GM23338 (cell line): ENCODE data around the gene RAI14. TPM values are rescaled to one million over a fixed set of nuclear protein-coding genes. Genes with fewer than 3 reads are reported as not detected.

Source experiments
- ATAC-seq: fragments of 200-7000 bp; cut with Tn5 transposase; 3 replicates; pipeline ENCODE4 v1.9.1; 2020
- DNase-seq: peaks from one replicate; pipeline ENCODE4 v3.0.0-alpha.2; 2015; ENCODE audit warnings: low spot score
- H2AFZ ChIP-seq: fragments of 200-600 bp; sonication (generic); 2 replicates; pipeline ENCODE4 v1.8.0; 2016; ENCODE audit warnings: antibody characterized with exemption, mild to moderate bottlenecking, moderate library complexity
- H3F3A ChIP-seq: fragments of 200-600 bp; sonication (generic); replicated peaks from 2 replicates; pipeline ENCODE4 v1.8.0; 2017; ENCODE audit warnings: antibody characterized with exemption, mixed run types, low read depth
- H3K27ac ChIP-seq: fragments of 200-600 bp; sonication (generic); 2 replicates; pipeline ENCODE4 v1.6.1; 2016; ENCODE audit warnings: low read depth
- H3K27me3 ChIP-seq: fragments of 200-600 bp; sonication (generic); 2 replicates; pipeline ENCODE4 v1.8.0; 2016; ENCODE audit warnings: mild to moderate bottlenecking, mixed run types, moderate library complexity; ENCODE audit not compliant: insufficient read depth
- H3K36me3 ChIP-seq: fragments of 200-600 bp; sonication (generic); 2 replicates; pipeline ENCODE4 v1.8.0; 2016; ENCODE audit warnings: mild to moderate bottlenecking; ENCODE audit not compliant: insufficient read depth
- H3K4me1 ChIP-seq: fragments of 200-600 bp; sonication (generic); 2 replicates; pipeline ENCODE4 v1.8.0; 2016; ENCODE audit warnings: mild to moderate bottlenecking, moderate library complexity; ENCODE audit not compliant: insufficient read depth
- H3K4me2 ChIP-seq: fragments of 200-600 bp; sonication (generic); 2 replicates; pipeline ENCODE4 v1.7.1; 2017; ENCODE audit warnings: mixed run types
- H3K4me3 ChIP-seq: fragments of 200-600 bp; sonication (generic); 2 replicates; pipeline ENCODE4 v1.6.1; 2016; ENCODE audit warnings: mixed run types
- H3K79me2 ChIP-seq: fragments of 200-600 bp; sonication (generic); replicated peaks from 2 replicates; pipeline ENCODE4 v1.8.0; 2017; ENCODE audit warnings: mild to moderate bottlenecking; ENCODE audit not compliant: insufficient read depth
- H3K9me2 ChIP-seq: fragments of 200-600 bp; sonication (generic); 2 replicates; pipeline ENCODE4 v1.8.0; 2017; ENCODE audit not compliant: insufficient read depth
- H4K20me1 ChIP-seq: fragments of 200-600 bp; sonication (generic); replicated peaks from 2 replicates; pipeline ENCODE4 v1.8.0; 2017; ENCODE audit warnings: mild to moderate bottlenecking; ENCODE audit not compliant: insufficient read depth
- H3K27ac Mint-ChIP-seq: 2 replicates; pipeline ENCODE4 v1.8.0; 2020; ENCODE audit warnings: inconsistent platforms, mild to moderate bottlenecking, moderate library complexity, mixed read lengths
- H3K27me3 Mint-ChIP-seq: 3 replicates; pipeline ENCODE4 v1.8.0; 2022; ENCODE audit warnings: low read depth, mild to moderate bottlenecking, moderate library complexity, mixed read lengths, inconsistent platforms; ENCODE audit not compliant: insufficient read depth, poor library complexity
- H3K36me3 Mint-ChIP-seq: 3 replicates; pipeline ENCODE4 v1.8.0; 2021; ENCODE audit warnings: low read depth, mild to moderate bottlenecking, inconsistent platforms, moderate library complexity, mixed read lengths
- H3K4me1 Mint-ChIP-seq: 3 replicates; pipeline ENCODE4 v1.8.0; 2020; ENCODE audit warnings: mild to moderate bottlenecking, inconsistent platforms, mixed read lengths
- H3K4me3 Mint-ChIP-seq: 3 replicates; pipeline ENCODE4 v1.8.0; 2021; ENCODE audit warnings: moderate library complexity, mild to moderate bottlenecking, inconsistent platforms, mixed read lengths
- H3K9me3 Mint-ChIP-seq: 3 replicates; pipeline ENCODE4 v1.8.0; 2020; ENCODE audit warnings: moderate library complexity, mild to moderate bottlenecking, inconsistent platforms, mixed read lengths
- CREB1 ChIP-seq: fragments of 250-450 bp; sonication (Bioruptor Pico); IDR thresholded peaks from 2 replicates; pipeline ENCODE4 v1.5.0; 2020; ENCODE audit warnings: low read depth, mild to moderate bottlenecking, moderate library complexity
- CTCF ChIP-seq, 2 experiments: fragments of 200-600 bp in 1 of 2; sonication (generic) in 1 of 2; conservative IDR thresholded peaks; 2 replicates each; pipeline versions ENCODE4 v1.5.1 to v1.6.1; 2016 to 2017; ENCODE audit warnings: antibody characterized with exemption in 2 of 2, low read depth in 2 of 2, mild to moderate bottlenecking in 2 of 2, moderate library complexity in 1 of 2
- ETS1 ChIP-seq: IDR thresholded peaks from 2 replicates; pipeline ENCODE4 v1.6.1; 2016; ENCODE audit warnings: antibody characterized with exemption
- EZH2 ChIP-seq: fragments of 200-600 bp; sonication (generic); IDR thresholded peaks from one replicate; pipeline ENCODE4 v1.8.0; 2017; ENCODE audit warnings: antibody characterized with exemption, mild to moderate bottlenecking, low read depth; ENCODE audit not compliant: unreplicated experiment
- EZH2phosphoT487 ChIP-seq: fragments of 200-600 bp; sonication (generic); IDR thresholded peaks from one replicate; pipeline ENCODE4 v1.8.1; 2018; ENCODE audit warnings: antibody characterized with exemption; ENCODE audit not compliant: unreplicated experiment
- JUNB ChIP-seq: IDR thresholded peaks from one replicate; pipeline ENCODE4 v1.6.1; 2016; ENCODE audit warnings: antibody characterized with exemption; ENCODE audit not compliant: unreplicated experiment
- NANOG ChIP-seq: IDR thresholded peaks from 2 replicates; pipeline ENCODE4 v1.6.1; 2016; ENCODE audit warnings: antibody characterized with exemption, borderline replicate concordance
- POLR2AphosphoS5 ChIP-seq: IDR thresholded peaks from 2 replicates; pipeline ENCODE4 v1.6.1; 2016; ENCODE audit warnings: antibody characterized with exemption, low read depth
- REST ChIP-seq: IDR thresholded peaks from one replicate; pipeline ENCODE4 v1.6.1; 2018; ENCODE audit warnings: antibody characterized with exemption; ENCODE audit not compliant: unreplicated experiment
- STAT1 ChIP-seq: IDR thresholded peaks from one replicate; pipeline ENCODE4 v1.6.1; 2016; ENCODE audit warnings: antibody characterized with exemption; ENCODE audit not compliant: unreplicated experiment
- polyA plus RNA-seq: library from polyadenylated mRNA; unstranded; fragments of >200 nt; fragmentation: Nextera tagmentation; extraction: Ambion mirVana; gene quantifications from 2 replicates; pipeline ENCODE4 v1.2.1, GENCODE V29; 2016
- total RNA-seq: library from RNA; depleted of rRNA; stranded (reverse); fragments of >200 nt; shearing (Covaris generic); gene quantifications from 2 replicates; pipeline ENCODE4 v1.2.3, GENCODE V29; 2014

The RAI14 gene
- total and polyA plus RNA-seq, 2 experiments from 2014 or later: 58.8 to 95.8 TPM

- TF ChIP-seq CTCF (conservative IDR thresholded peaks at IDR 0.05; ENCODE audit: low read depth in 2 of 2) (no peak), EZH2phosphoT487 (no peak)
These were observed 72.1 kb downstream of the RAI14 start (continued) for GRCh38 chr5:34728236-34728635.

- Mint-ChIP-seq H3K4me1 (peaks cover 36% of the 10 kb centered on the region), H3K4me3 (no peak overlapping the region), H3K27me3 (peaks cover 5% of the 10 kb centered on the region), H3K9me3 (peaks cover 24% of the 10 kb centered on the region), H3K27ac (peak overlapping the region; percentile 84; the same call in 1 of the 2 replicates), H3K36me3 (peaks cover 48% of the 10 kb centered on the region)
- H3F3A ChIP-seq: no peaks in the 10 kb centered on the region
- no peak overlapping the region for H3K4me3 ChIP-seq
- H3K4me2 ChIP-seq: no peak overlapping the region
- no peak overlapping the region for H2AFZ ChIP-seq
- peaks cover 5% of the 10 kb centered on the region for H4K20me1 ChIP-seq
- 0 out of 2 replicates have a peak, but pooled peaks cover 3% of the 10 kb centered on the region for H3K36me3 ChIP-seq
- no peaks in the 10 kb centered on the region for H3K27me3 ChIP-seq
- H3K79me2 ChIP-seq: peaks cover 90% of the 10 kb centered on the region
- peaks cover 9% of the 10 kb centered on the region; the same call in 1 of the 2 replicates for H3K9me2 ChIP-seq
- H3K27ac ChIP-seq: peak overlapping the region; percentile 3; the same call in 1 of the 2 replicates
- peaks cover 31% of the 10 kb centered on the region for H3K4me1 ChIP-seq
- DNase-seq (peak; percentile 17), ATAC-seq (peak; percentile 50)
- TF ChIP-seq JUNB: no peak
- no peak for TF ChIP-seq CTCF (conservative IDR thresholded peaks at IDR 0.05; ENCODE audit: low read depth in 2 of 2)
- no peak for TF ChIP-seq CREB1 (CRISPR knock-in tag)
- TF ChIP-seq REST: no peak
- no peak for TF ChIP-seq EZH2phosphoT487
- no peak for TF ChIP-seq POLR2AphosphoS5
- TF ChIP-seq EZH2: no peak
- no peak for TF ChIP-seq STAT1
- no peak for TF ChIP-seq NANOG
- TF ChIP-seq ETS1: no peak
These were observed 75.5 kb downstream of the RAI14 start for GRCh38 chr5:34731435-34732232.
